A549 (cell line): ENCODE data around the gene MRFAP1. TPM values are rescaled to one million over a fixed set of nuclear protein-coding genes. Genes with fewer than 3 reads are reported as not detected.

ENCODE experiments used
- ATAC-seq, 2 experiments: fragments of 200-7000 bp in 1 of 2; fragments of >200 bp in 1 of 2; cut with Nextera tagmentation in 1 of 2; cut with Tn5 transposase in 1 of 2; 3 replicates each; pipeline versions ENCODE4 v1.8.0 to v1.9.1; 2018 to 2020; ENCODE audit warnings: mild to moderate bottlenecking in 1 of 2, moderate library complexity in 1 of 2
- CTCF ChIA-PET: fragments of 300-600 bp; sonication (Branson Sonifier 250); formaldehyde crosslinking; extraction: SDS; loops from one replicate; lab custom pipeline; 2021; ENCODE audit warnings: antibody characterized with exemption, inconsistent platforms; lab: Yijun Ruan, JAX
- POLR2A ChIA-PET: fragments of 350-600 bp; formaldehyde crosslinking; extraction: SDS; loops from one replicate; lab custom pipeline; 2021; ENCODE audit warnings: antibody characterized with exemption, inconsistent platforms; lab: Yijun Ruan, JAX
- DNase-seq, 2 experiments: peaks; one replicate each; pipeline versions ENCODE4 v3.0.0 to v3.0.0-alpha.2; 2011 to 2016; ENCODE audit warnings: low read depth in 1 of 2, low spot score in 1 of 2
- FAIRE-seq: peaks from 2 replicates; lab custom pipeline; 2011; peaks lifted over from hg19 to GRCh38; lab: Jason Lieb, UNC
- H3K27ac ChIP-seq, 2 experiments: fragments of >200 bp; sonication (Bioruptor Twin); formaldehyde crosslinking; 3 replicates each; pipeline ENCODE4 v1.5.1; 2016 to 2017
- H3K4me1 ChIP-seq: fragments of >200 bp; sonication (Bioruptor Twin); formaldehyde crosslinking; 3 replicates; pipeline ENCODE4 v1.6.1; 2016
- H3K4me2 ChIP-seq: fragments of >200 bp; sonication (Bioruptor Twin); formaldehyde crosslinking; 3 replicates; pipeline ENCODE4 v1.6.1; 2016
- H3K4me3 ChIP-seq: fragments of >200 bp; sonication (Bioruptor Twin); formaldehyde crosslinking; 3 replicates; pipeline ENCODE4 v1.5.1; 2016
- H3K9me3 ChIP-seq: fragments of >200 bp; sonication (Bioruptor Twin); formaldehyde crosslinking; 3 replicates; pipeline ENCODE4 v1.6.1; 2016
- CHD4 ChIP-seq: fragments of 200-600 bp; sonication (generic); IDR thresholded peaks from 2 replicates; pipeline ENCODE4 v1.6.1; 2016; ENCODE audit warnings: antibody characterized with exemption, mild to moderate bottlenecking, borderline replicate concordance
- EHMT2 ChIP-seq: fragments of 200-600 bp; sonication (generic); IDR thresholded peaks from 2 replicates; pipeline ENCODE4 v1.6.1; 2016; ENCODE audit warnings: antibody characterized with exemption, low read depth, mild to moderate bottlenecking, moderate library complexity
- EP300 ChIP-seq, 2 experiments: fragments of >200 bp; sonication (Bioruptor Twin); formaldehyde crosslinking; IDR thresholded peaks; 2 replicates in 1 of 2; 3 replicates in 1 of 2; pipeline ENCODE4 v1.6.1; 2016 to 2017
- FOXS1 ChIP-seq: fragments of 250-450 bp; sonication (Bioruptor Pico); IDR thresholded peaks from 2 replicates; pipeline ENCODE4 v1.5.0; 2020; ENCODE audit warnings: mild to moderate bottlenecking, moderate library complexity
- HEYL ChIP-seq: fragments of 250-450 bp; sonication (Bioruptor Pico); IDR thresholded peaks from 2 replicates; pipeline ENCODE4 v1.8.0; 2021; ENCODE audit warnings: mild to moderate bottlenecking, moderate library complexity
- HOXA7 ChIP-seq: fragments of 250-450 bp; sonication (Bioruptor Pico); IDR thresholded peaks from 2 replicates; pipeline ENCODE4 v1.5.0; 2020; ENCODE audit warnings: mild to moderate bottlenecking, moderate library complexity
- JUNB ChIP-seq: fragments of >200 bp; sonication (Bioruptor Twin); formaldehyde crosslinking; IDR thresholded peaks from 2 replicates; pipeline ENCODE4 v1.6.1; 2016
- NFE2L2 ChIP-seq: fragments of 150-350 bp; conservative IDR thresholded peaks from 2 replicates; pipeline ENCODE4 v1.6.1; 2014; ENCODE audit warnings: low read length
- NPAS2 ChIP-seq: fragments of 250-450 bp; sonication (Bioruptor Pico); IDR thresholded peaks from 2 replicates; pipeline ENCODE4 v1.8.0; 2022; ENCODE audit warnings: mild to moderate bottlenecking, moderate library complexity, borderline replicate concordance
- RARB ChIP-seq: fragments of 250-450 bp; sonication (Bioruptor Pico); IDR thresholded peaks from 2 replicates; pipeline ENCODE4 v1.8.0; 2021; ENCODE audit warnings: mild to moderate bottlenecking, moderate library complexity
- RNF2 ChIP-seq: fragments of 200-600 bp; sonication (generic); IDR thresholded peaks from 2 replicates; pipeline ENCODE4 v1.6.1; 2016; ENCODE audit warnings: low read depth, mild to moderate bottlenecking, antibody characterized with exemption, moderate library complexity, borderline replicate concordance
- SMC3 ChIP-seq: fragments of >200 bp; sonication (Bioruptor Twin); formaldehyde crosslinking; IDR thresholded peaks from 3 replicates; pipeline ENCODE4 v1.6.1; 2018; ENCODE audit warnings: inconsistent platforms
- SREBF2 ChIP-seq: fragments of 450-650 bp; IDR thresholded peaks from 2 replicates; pipeline ENCODE4 v1.6.1; 2014; ENCODE audit warnings: mild to moderate bottlenecking, moderate library complexity
- TFCP2L1 ChIP-seq: fragments of 250-450 bp; sonication (Bioruptor Pico); IDR thresholded peaks from 2 replicates; pipeline ENCODE4 v1.5.0; 2021; ENCODE audit warnings: mild to moderate bottlenecking
- ZNF302 ChIP-seq: fragments of 250-450 bp; sonication (Bioruptor Pico); IDR thresholded peaks from 2 replicates; pipeline ENCODE4 v1.9.0; 2021; ENCODE audit warnings: inconsistent platforms, mild to moderate bottlenecking, moderate library complexity
- WGBS: methylation state at CpG from one replicate; pipeline ENCODE4 v1.1.6; 2017; ENCODE audit errors: missing lambda C conversion rate; 5-methylcytosine and 5-hydroxymethylcytosine counted together
- polyA plus RNA-seq, 4 experiments: library from polyadenylated mRNA; depleted of rRNA in 3 of 4; stranded (reverse); fragments of >200 nt; fragmentation: RNase III in 1 of 4; extraction: RNeasy Plus Mini Kit Qiagen cat#74134 plus additional on column Dnase treatment in 1 of 4; gene quantifications; 2 replicates in 3 of 4; 3 replicates in 1 of 4; pipeline ENCODE4 v1.2.3, GENCODE V29; 2011 to 2017
- TF ChIP-seq, protein P1 (sequence below): IDR thresholded peaks from 2 replicates; pipeline ENCODE4 v1.6.1; 2012

Gene MRFAP1
- polyA plus RNA-seq, 2 of the 4 experiments (the other 2 are of a cell fraction) = 272 to 304 TPM

DNA sequence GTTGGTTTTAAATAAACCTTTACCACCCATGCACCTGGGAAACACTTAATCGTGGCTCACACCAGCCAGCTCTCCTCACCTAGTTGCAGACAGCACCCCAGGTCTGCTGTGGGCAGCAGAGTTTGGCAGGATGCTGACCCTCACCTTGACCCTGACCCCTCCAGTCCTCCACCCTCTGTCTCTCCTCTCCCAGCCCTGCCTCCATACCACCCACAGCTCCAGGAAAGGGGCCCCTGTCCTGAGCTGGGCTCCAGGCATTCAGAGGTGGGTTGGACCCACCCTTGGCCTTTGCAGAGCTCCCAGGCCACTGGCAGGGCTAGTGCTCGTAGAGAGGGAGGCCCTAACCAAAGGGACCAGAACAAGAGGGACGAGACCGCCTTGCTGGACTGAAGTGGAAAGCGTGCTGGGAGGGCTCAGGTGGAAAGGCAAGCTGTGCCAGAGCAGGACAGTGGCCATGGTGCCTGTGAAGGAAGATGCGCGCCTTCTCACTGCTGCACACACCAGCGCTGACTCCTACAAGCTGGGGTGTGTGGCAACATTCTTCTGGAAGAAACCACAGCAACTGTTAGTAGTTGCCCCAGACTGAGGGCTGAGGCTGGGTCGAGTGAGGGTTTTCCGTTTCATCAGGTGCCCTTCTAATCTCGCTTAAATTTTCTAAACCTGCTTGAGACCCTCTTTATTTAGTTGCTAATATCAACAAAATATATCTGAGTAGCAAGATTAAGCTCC is 42.5 kb downstream of the MRFAP1 start:
- Histone ChIP-seq H3K27ac (no peak overlapping the region), H3K4me3 (no peak overlapping the region), H3K9me3 (no peaks in the 10 kb centered on the region), H3K4me1 (peaks cover 2% of the 10 kb centered on the region; the same call in 2 of the 3 replicates), H3K4me2 (no peak overlapping the region)
- CTCF ChIA-PET = interaction anchor here (0.8 to 1.3 kb wide), 3 partner anchors 10 to 13 kb away, joined by 3 read pairs; no protein-coding TSS in a partner anchor
- TF ChIP-seq SMC3 = no peak
- no peak for TF ChIP-seq HEYL (CRISPR knock-in tag)
- no peak for TF ChIP-seq RNF2
- TF ChIP-seq EHMT2 = no peak
- TF ChIP-seq TFCP2L1 (CRISPR knock-in tag) = no peak
- ATAC-seq (no peak), FAIRE-seq (no peak), DNase-seq (no peak)
- 80% methylated on average over 11 of the region's 11 CpGs for WGBS
- POLR2A ChIA-PET = interaction anchor here (1.1 kb wide), 1 partner anchor 10 kb away, joined by 5 read pairs; a partner anchor contains a TSS

DNA sequence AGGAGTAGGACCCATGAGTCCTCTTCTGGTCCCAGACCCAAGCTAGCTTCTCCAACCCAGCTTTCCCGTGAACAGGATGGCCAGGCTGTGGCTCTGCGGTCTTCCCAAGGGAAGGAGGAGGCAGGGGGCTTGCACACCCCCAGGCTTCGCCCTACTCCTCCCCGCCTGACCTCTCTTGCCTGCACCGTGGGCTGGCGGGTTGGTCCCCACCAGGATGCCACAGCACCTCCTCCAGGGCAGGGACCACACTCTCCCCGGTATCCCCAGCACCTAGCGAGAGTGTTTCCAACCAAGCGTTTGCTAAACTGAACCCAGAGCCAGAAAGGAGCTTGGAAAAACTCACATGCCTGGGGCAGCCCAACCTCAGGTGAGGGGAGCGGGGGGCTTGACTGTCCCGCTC is 44.2 kb downstream of the MRFAP1 start:
- Histone ChIP-seq H3K4me1 (peaks cover 18% of the 10 kb centered on the region), H3K27ac (no peak overlapping the region), H3K4me2 (no peak overlapping the region), H3K4me3 (no peak overlapping the region), H3K9me3 (no peaks in the 10 kb centered on the region)
- ATAC-seq = no peak
- no peak for DNase-seq
- WGBS = 100% methylated on average over 2 of the region's 11 CpGs
- ChIA-PET CTCF (interaction anchor here (1.1 to 2.0 kb wide), 2 partner anchors 9 to 11 kb away, joined by 3 to 8 read pairs; no protein-coding TSS in a partner anchor), POLR2A (interaction anchor here (1.3 kb wide), 1 partner anchor 10 kb away, joined by 3 read pairs; no protein-coding TSS in a partner anchor)
- no peak for TF ChIP-seq ZNF302
- FAIRE-seq = no peak

DNA sequence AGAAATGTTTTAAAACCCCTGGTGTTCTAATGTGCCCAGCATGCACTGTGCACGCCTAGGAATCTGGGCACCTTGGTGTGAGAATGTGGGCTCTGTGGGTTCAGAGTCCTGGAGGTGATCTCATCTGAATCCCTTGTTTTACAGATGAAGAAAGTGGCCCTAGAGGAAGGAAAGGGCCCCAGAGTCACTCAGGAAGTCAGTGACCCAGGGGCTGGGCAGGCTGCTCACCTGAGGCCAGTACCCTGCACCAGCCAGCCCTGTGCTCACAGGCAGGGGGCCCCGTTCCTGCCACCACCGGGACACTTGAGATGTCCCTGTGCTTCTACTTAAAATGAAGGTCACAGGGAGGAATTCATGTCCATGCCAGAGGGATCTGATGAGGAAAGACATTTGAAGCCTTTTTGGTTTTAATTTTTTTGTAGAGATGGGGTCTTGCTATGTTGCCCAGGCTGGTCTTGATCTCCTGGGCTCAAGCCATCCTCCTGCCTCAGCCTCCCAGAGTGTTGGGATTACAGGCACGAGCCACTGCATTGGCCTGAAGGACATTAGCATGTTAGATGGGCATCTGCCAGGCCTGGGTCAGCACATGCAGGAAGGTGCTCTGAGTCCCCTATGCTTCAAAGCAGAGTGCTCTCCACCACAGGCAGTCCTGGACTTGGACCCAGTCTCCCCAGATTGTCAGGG is 45.8 kb downstream of the MRFAP1 start:
- ChIA-PET POLR2A (no interaction called here), CTCF (interaction anchor here (5.4 kb wide), 1 partner anchor 11 kb away, joined by 24 read pairs; no protein-coding TSS in a partner anchor)
- Histone ChIP-seq H3K4me1 (peaks cover 26% of the 10 kb centered on the region), H3K27ac (no peak overlapping the region; a peak in 1 of 6 replicates), H3K9me3 (no peaks in the 10 kb centered on the region), H3K4me2 (no peak overlapping the region), H3K4me3 (no peak overlapping the region)
- 83% methylated on average over 2 of the region's 4 CpGs for WGBS
- FAIRE-seq (no peak), ATAC-seq (no peak), DNase-seq (no peak)
- TF ChIP-seq SREBF2 (no peak), RARB (no peak), HOXA7 (CRISPR knock-in tag) (no peak), CHD4 (no peak), NPAS2 (CRISPR knock-in tag) (no peak), EP300 (IDR thresholded peaks at IDR 0.05) (no peak)
- TF ChIP-seq, protein P1, sequence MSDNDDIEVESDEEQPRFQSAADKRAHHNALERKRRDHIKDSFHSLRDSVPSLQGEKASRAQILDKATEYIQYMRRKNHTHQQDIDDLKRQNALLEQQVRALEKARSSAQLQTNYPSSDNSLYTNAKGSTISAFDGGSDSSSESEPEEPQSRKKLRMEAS = no peak

DNA sequence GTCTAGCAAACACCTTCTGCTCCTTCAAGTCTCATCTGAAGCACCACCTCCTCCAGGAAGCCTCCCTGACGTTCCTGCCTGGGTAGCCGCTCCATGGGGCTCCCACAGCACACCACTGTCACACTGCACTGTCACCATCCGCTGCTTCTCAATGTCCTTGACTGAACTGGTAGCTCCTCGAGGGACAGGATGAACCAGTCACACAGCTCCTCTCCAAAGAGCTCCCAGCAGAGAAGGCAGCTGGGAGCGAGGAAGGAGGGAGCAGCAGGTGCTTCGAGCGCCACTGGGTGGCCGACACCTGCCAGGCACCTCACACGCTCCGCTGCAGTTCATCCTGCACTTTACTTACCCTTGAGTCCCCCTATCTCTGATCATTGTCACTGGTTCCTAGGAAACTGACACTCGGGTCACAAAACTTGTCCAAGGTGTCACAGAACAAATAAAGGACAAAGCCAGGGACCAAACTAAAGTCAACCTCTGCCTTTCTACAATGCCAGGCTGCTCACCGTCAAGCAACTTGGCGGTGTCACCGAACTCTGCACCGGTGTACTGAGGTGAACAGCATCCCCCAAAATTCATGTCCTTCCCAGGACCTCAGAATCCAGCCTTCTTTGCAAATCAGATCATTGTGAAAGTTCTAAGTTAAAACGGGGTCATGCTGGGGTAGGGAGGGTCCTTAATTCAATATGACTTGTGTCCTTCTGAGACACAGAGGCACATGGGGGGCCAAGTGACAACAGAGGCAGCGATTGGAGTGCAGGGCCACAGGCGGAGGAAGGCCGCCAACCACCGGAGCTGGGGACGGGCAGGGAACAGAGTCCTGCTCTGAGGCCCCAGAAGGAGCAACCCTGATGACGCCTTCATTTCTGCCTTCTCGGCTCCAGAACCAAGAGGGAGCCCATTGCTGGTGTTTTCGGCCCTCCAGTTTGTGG is 47.7 kb downstream of the MRFAP1 start:
- Histone ChIP-seq H3K4me2 (peak overlapping the region; percentile 70), H3K9me3 (no peaks in the 10 kb centered on the region), H3K4me1 (peaks cover 32% of the 10 kb centered on the region), H3K27ac (peak overlapping the region; percentile 78 to 89), H3K4me3 (no peak overlapping the region)
- TF ChIP-seq RNF2 (no peak), CHD4 (no peak), NFE2L2 (no peak), FOXS1 (CRISPR knock-in tag) (no peak), HEYL (CRISPR knock-in tag) (no peak), JUNB (no peak)
- WGBS = 86% methylated on average over 24 of the region's 24 CpGs
- CTCF ChIA-PET = interaction anchor here (1.0 to 5.4 kb wide), 4 partner anchors 8 to 393 kb away, joined by 3 to 24 read pairs (median 4); no protein-coding TSS in a partner anchor
- DNase-seq = no peak
- POLR2A ChIA-PET = interaction anchor here (1.1 kb wide), 1 partner anchor 22 kb away, joined by 5 read pairs; the partner anchor contains the start of gene MRFAP1L1
- peak in 1 of 2 experiments; percentile 8; a peak in 2 of 6 replicates for ATAC-seq
- FAIRE-seq = no peak
